ENCODE results near the gene COA7.

The COA7 gene

GRCh38 chr1:52658795-52659194, 39.4 kb downstream of the COA7 start:
- TF ChIP-seq, protein P1, sequence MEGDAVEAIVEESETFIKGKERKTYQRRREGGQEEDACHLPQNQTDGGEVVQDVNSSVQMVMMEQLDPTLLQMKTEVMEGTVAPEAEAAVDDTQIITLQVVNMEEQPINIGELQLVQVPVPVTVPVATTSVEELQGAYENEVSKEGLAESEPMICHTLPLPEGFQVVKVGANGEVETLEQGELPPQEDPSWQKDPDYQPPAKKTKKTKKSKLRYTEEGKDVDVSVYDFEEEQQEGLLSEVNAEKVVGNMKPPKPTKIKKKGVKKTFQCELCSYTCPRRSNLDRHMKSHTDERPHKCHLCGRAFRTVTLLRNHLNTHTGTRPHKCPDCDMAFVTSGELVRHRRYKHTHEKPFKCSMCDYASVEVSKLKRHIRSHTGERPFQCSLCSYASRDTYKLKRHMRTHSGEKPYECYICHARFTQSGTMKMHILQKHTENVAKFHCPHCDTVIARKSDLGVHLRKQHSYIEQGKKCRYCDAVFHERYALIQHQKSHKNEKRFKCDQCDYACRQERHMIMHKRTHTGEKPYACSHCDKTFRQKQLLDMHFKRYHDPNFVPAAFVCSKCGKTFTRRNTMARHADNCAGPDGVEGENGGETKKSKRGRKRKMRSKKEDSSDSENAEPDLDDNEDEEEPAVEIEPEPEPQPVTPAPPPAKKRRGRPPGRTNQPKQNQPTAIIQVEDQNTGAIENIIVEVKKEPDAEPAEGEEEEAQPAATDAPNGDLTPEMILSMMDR (conservative IDR thresholded peaks at IDR 0.05): no peak
- H3K27ac ChIP-seq: no peak overlapping the region

- TF ChIP-seq, protein P1 (conservative IDR thresholded peaks at IDR 0.05): no peak
- H3K27ac ChIP-seq: no peak overlapping the region
Observed at GRCh38 chr1:52657702-52658101, 40.4 kb downstream of the COA7 start.

GRCh38 chr1:52654063-52654462, 44.1 kb downstream of the COA7 start:
- TF ChIP-seq, protein P1 (conservative IDR thresholded peaks at IDR 0.05): no peak

GRCh38 chr1:52653207-52653849, 44.8 kb downstream of the COA7 start:
- no peak overlapping the region for H3K27ac ChIP-seq
- TF ChIP-seq, protein P1 (conservative IDR thresholded peaks at IDR 0.05): no peak

More at GRCh38 chr1:52654063-52654462, 44.1 kb downstream of the COA7 start:
- no peak overlapping the region for H3K27ac ChIP-seq

DNA sequence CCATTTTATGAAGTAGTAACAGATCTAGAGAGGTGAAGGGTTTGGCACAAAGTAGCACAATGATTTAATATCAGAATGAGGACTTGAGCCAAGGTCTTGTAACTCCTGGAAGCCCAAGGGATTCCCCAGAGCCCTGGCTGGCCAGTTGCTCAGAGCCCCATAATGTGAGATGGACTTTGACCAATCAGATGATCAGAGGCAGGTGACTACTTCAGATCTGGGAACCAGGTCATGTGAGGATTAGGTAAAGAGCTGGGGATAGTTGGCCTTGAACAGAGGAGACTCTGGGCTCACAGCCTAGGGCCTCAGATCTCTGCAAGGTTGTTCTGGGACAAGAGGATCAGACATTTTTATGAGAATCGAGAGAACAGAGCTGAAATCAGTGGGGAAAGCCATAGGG, 46.2 kb downstream of the COA7 start:
- H3K27ac ChIP-seq: no peak overlapping the region
- TF ChIP-seq, protein P1 (conservative IDR thresholded peaks at IDR 0.05): no peak

DNA sequence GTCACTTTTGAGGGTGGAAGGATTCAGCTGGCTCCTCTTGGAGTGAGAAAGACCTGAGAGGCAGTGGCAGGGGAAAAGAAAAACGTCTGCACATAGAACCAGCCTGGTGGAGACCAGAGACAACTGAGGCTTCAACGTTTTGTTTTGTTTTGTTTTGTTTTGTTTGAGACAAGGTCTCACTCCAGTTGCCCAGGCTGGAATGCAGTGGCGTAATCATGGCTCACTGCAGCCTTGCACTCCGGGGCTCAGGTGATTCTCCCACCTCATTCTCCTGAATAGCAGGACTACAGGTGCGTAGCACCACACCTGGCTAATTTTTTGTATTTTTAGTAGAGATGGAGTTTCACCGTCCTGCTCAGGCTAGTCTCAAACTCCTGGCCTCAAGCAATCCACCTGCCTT, 52.9 kb downstream of the COA7 start:
- H3K27ac ChIP-seq: no peak overlapping the region
- TF ChIP-seq, protein P1 (conservative IDR thresholded peaks at IDR 0.05): no peak

DNA sequence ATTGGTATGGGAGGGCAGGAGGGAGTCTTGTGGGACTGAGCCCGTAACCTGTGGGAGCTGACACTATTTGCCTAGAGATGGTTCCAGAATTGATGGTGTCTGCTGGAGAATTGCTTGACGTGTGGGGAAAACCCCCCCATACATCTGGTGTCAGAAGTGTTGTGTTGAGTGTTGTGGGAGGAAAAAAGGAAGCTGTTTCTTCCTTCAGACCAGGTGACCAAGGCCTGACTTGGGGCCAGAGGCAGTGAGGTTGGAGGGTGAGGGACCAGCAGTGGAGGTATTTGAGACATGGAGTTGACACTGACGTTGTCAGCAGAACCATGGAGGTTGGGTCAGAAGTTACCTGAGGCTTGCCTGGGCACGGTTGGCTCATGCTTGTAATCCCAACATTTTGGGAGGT, 56.8 kb downstream of the COA7 start:
- TF ChIP-seq, protein P1 (conservative IDR thresholded peaks at IDR 0.05): no peak
- no peak overlapping the region for H3K27ac ChIP-seq
